Measurements from ENCODE around the gene COL4A4. TPM values are rescaled to one million over a fixed set of nuclear protein-coding genes. Genes with fewer than 3 reads are reported as not detected.

COL4A4 gene
- total RNA-seq, 1 donor from 2014 or later: 0.05 TPM

DNA sequence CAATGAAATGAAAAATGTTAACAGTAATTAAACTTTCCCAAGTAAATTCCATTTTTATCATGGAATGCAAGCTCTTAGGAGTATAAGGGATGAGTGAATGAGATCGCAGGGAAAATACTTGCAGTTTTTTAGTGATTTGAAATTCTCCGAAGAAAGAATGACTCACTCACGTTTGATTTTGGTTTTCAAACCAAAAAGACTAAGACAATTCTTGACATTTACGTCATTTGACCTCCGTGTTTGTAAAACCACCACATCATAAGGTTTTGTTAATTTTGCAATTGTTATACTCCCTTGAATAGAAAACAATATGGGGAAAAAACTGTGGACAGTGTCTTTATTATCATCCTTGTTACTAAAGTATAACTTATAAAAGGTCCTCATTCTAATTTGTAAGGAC is 29.4 kb downstream of the COL4A4 start:
- Mint-ChIP-seq H3K27me3 (ENCODE audit: unreplicated experiment) (no peaks in the 10 kb centered on the region), H3K27ac (ENCODE audit: unreplicated experiment) (no peak overlapping the region), H3K4me3 (ENCODE audit: unreplicated experiment) (no peak overlapping the region), H3K36me3 (ENCODE audit: unreplicated experiment) (no peaks in the 10 kb centered on the region), H3K9me3 (ENCODE audit: unreplicated experiment) (no peaks in the 10 kb centered on the region), H3K4me1 (ENCODE audit: low read depth, unreplicated experiment) (no peaks in the 10 kb centered on the region)
- TF ChIP-seq, protein P1, sequence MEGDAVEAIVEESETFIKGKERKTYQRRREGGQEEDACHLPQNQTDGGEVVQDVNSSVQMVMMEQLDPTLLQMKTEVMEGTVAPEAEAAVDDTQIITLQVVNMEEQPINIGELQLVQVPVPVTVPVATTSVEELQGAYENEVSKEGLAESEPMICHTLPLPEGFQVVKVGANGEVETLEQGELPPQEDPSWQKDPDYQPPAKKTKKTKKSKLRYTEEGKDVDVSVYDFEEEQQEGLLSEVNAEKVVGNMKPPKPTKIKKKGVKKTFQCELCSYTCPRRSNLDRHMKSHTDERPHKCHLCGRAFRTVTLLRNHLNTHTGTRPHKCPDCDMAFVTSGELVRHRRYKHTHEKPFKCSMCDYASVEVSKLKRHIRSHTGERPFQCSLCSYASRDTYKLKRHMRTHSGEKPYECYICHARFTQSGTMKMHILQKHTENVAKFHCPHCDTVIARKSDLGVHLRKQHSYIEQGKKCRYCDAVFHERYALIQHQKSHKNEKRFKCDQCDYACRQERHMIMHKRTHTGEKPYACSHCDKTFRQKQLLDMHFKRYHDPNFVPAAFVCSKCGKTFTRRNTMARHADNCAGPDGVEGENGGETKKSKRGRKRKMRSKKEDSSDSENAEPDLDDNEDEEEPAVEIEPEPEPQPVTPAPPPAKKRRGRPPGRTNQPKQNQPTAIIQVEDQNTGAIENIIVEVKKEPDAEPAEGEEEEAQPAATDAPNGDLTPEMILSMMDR (IDR thresholded peaks at IDR 0.05; ENCODE audit: partially characterized antibody, unreplicated experiment): no peak
- DNase-seq: no peak

DNA sequence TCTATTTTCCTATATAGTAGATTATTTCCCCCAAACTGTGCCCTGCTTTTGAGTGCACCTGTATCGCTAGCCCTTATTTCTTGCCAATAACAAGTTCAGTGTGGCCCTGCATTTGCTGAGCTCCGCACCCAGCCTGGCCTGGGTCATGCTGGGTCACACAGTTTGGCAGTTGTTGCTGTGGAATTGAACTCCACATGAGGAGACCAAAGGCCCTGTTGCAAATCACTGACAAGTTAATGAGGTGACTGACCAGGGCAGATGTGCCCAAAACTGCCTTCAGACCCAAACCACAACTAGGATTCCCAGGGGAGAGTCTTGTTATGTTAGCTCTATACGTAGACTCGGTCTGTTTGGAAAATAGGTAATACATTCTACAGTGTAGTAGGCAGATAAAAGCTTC is 31.0 kb downstream of the COL4A4 start:
- H3K27ac Mint-ChIP-seq (ENCODE audit: unreplicated experiment): no peak overlapping the region
- H3K4me3 Mint-ChIP-seq (ENCODE audit: unreplicated experiment): no peak overlapping the region
- H3K9me3 Mint-ChIP-seq (ENCODE audit: unreplicated experiment): no peaks in the 10 kb centered on the region
- TF ChIP-seq, protein P1 (IDR thresholded peaks at IDR 0.05; ENCODE audit: partially characterized antibody, unreplicated experiment): no peak
- H3K27me3 Mint-ChIP-seq (ENCODE audit: unreplicated experiment): no peaks in the 10 kb centered on the region
- no peak for DNase-seq
- no peaks in the 10 kb centered on the region for H3K36me3 Mint-ChIP-seq (ENCODE audit: unreplicated experiment)
- H3K4me1 Mint-ChIP-seq (ENCODE audit: low read depth, unreplicated experiment): no peaks in the 10 kb centered on the region

DNA sequence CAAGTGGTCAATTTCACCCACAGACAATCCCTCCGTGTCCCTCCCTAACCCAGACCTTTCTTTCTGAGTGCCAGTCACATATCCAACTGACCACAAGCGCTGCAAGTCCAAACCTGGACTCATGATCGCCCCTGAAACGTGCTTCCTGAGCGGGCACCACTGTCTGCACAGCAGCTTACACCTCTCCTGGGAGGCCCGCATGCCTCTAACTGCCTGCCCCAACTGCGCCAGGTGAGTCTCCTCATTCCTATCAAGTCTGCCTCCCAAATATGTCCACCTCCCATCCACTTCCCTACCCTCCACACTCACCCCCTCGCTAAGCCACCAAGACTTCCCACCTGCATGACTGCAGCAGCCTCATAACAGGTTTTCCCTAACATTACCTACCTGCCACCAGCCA is 33.4 kb downstream of the COL4A4 start:
- H3K4me3 Mint-ChIP-seq (ENCODE audit: unreplicated experiment): no peak overlapping the region
- no peaks in the 10 kb centered on the region for H3K27me3 Mint-ChIP-seq (ENCODE audit: unreplicated experiment)
- H3K27ac Mint-ChIP-seq (ENCODE audit: unreplicated experiment): no peak overlapping the region
- no peaks in the 10 kb centered on the region for H3K4me1 Mint-ChIP-seq (ENCODE audit: low read depth, unreplicated experiment)
- DNase-seq: no peak
- TF ChIP-seq, protein P1 (IDR thresholded peaks at IDR 0.05; ENCODE audit: partially characterized antibody, unreplicated experiment): no peak
- H3K36me3 Mint-ChIP-seq (ENCODE audit: unreplicated experiment): no peaks in the 10 kb centered on the region
- H3K9me3 Mint-ChIP-seq (ENCODE audit: unreplicated experiment): no peaks in the 10 kb centered on the region

DNA sequence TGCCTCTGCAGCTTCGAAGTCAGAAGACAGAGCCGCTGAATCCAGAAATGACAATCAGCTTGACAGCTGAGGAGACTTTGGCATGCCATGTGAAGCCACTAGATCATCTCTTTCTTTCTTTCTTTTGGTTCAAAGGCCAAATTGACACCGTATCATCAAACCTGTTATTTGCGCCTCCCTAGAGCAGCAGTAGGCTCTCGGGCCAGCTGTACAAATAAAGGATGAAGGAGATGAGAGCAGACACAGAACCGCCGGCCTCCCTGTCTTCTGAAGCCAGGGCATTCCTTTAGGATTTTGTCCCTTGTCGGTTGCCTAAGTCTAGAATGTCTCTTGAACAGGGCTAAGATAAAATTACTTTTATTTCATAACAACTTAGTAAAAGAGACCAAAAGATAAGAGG is 36.8 kb downstream of the COL4A4 start:
- TF ChIP-seq, protein P1 (IDR thresholded peaks at IDR 0.05; ENCODE audit: partially characterized antibody, unreplicated experiment): no peak
- no peak for DNase-seq
- Mint-ChIP-seq H3K9me3 (ENCODE audit: unreplicated experiment) (no peaks in the 10 kb centered on the region), H3K4me3 (ENCODE audit: unreplicated experiment) (no peak overlapping the region), H3K27ac (ENCODE audit: unreplicated experiment) (no peak overlapping the region), H3K36me3 (ENCODE audit: unreplicated experiment) (no peaks in the 10 kb centered on the region), H3K4me1 (ENCODE audit: low read depth, unreplicated experiment) (no peaks in the 10 kb centered on the region), H3K27me3 (ENCODE audit: unreplicated experiment) (no peaks in the 10 kb centered on the region)

DNA sequence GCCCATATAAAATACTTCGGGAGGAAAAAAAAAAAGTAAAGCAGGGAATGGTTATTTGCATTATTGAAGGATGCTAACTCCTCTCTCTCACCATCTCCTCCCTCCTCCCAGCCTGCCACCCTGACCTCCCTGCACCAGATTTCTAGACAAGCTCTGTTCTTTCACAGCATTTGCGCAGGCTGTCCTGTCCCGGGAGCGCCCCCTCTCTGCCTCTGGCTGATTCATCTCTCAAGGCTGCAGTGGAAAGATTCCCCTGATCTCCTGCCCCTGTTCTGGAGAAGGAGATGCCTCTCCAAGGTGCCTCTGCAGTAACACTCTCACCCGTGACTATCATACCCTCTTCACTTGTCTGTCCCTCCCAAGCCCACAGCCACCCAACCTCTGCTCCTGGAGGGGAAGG is 38.5 kb downstream of the COL4A4 start:
- H3K27ac Mint-ChIP-seq (ENCODE audit: unreplicated experiment): no peak overlapping the region
- DNase-seq: peak; percentile 58
- TF ChIP-seq, protein P1 (IDR thresholded peaks at IDR 0.05; ENCODE audit: partially characterized antibody, unreplicated experiment): no peak
- no peaks in the 10 kb centered on the region for H3K4me1 Mint-ChIP-seq (ENCODE audit: low read depth, unreplicated experiment)
- H3K4me3 Mint-ChIP-seq (ENCODE audit: unreplicated experiment): no peak overlapping the region
- no peaks in the 10 kb centered on the region for H3K27me3 Mint-ChIP-seq (ENCODE audit: unreplicated experiment)
- no peaks in the 10 kb centered on the region for H3K9me3 Mint-ChIP-seq (ENCODE audit: unreplicated experiment)
- no peaks in the 10 kb centered on the region for H3K36me3 Mint-ChIP-seq (ENCODE audit: unreplicated experiment)

All from glutamatergic neuron (in vitro differentiated cells).